Hepatocyte (in vitro differentiated cells): ENCODE measurements around the gene OR5K1. TPM values are rescaled to one million over a fixed set of nuclear protein-coding genes. Genes with fewer than 3 reads are reported as not detected.

Experiments used
- DNase-seq: peaks from one replicate; pipeline ENCODE4 v3.0.0-alpha.2; 2016; ENCODE audit warnings: low spot score
- H2AFZ ChIP-seq: fragments of 200-600 bp; sonication (generic); 2 replicates; pipeline ENCODE4 v1.6.0; 2016; ENCODE audit warnings: antibody characterized with exemption, mild to moderate bottlenecking
- H3K27ac ChIP-seq: fragments of 200-600 bp; sonication (generic); 2 replicates; pipeline ENCODE4 v1.5.1; 2016; ENCODE audit warnings: mild to moderate bottlenecking
- H3K27me3 ChIP-seq: fragments of 200-600 bp; sonication (generic); 2 replicates; pipeline ENCODE4 v1.6.1; 2016
- H3K36me3 ChIP-seq: fragments of 200-600 bp; sonication (generic); replicated peaks from 2 replicates; pipeline ENCODE4 v1.5.1; 2016; ENCODE audit warnings: low read depth; ENCODE audit not compliant: insufficient read depth
- H3K4me1 ChIP-seq: fragments of 200-600 bp; sonication (generic); 2 replicates; pipeline ENCODE4 v1.5.1; 2016; ENCODE audit warnings: mild to moderate bottlenecking, moderate library complexity; ENCODE audit not compliant: insufficient read depth
- H3K4me2 ChIP-seq: fragments of 200-600 bp; sonication (generic); 2 replicates; pipeline ENCODE4 v1.6.0; 2016
- H3K4me3 ChIP-seq: fragments of 200-600 bp; sonication (generic); 2 replicates; pipeline ENCODE4 v1.5.1; 2016; ENCODE audit warnings: mild to moderate bottlenecking
- H3K79me2 ChIP-seq: fragments of 200-600 bp; sonication (generic); 2 replicates; pipeline ENCODE4 v1.6.0; 2017; ENCODE audit warnings: mild to moderate bottlenecking
- H3K9me2 ChIP-seq: fragments of 200-600 bp; sonication (generic); replicated peaks from 2 replicates; pipeline ENCODE4 v1.6.0; 2017; ENCODE audit warnings: mild to moderate bottlenecking; ENCODE audit not compliant: insufficient read depth
- H3K9me3 ChIP-seq: fragments of 200-600 bp; sonication (generic); 2 replicates; pipeline ENCODE4 v1.5.1; 2016; ENCODE audit warnings: low read depth, mild to moderate bottlenecking
- H4K20me1 ChIP-seq: fragments of 200-600 bp; sonication (generic); 2 replicates; pipeline ENCODE4 v1.6.0; 2016; ENCODE audit warnings: mild to moderate bottlenecking; ENCODE audit not compliant: insufficient read depth, poor library complexity, severe bottlenecking
- CTCF ChIP-seq: fragments of 200-600 bp; sonication (generic); IDR thresholded peaks from 2 replicates; pipeline ENCODE4 v1.5.1; 2016; ENCODE audit warnings: antibody characterized with exemption, mild to moderate bottlenecking; ENCODE audit not compliant: poor library complexity
- EZH2 ChIP-seq: fragments of 200-600 bp; sonication (generic); IDR thresholded peaks from 2 replicates; pipeline ENCODE4 v1.6.1; 2016; ENCODE audit warnings: antibody characterized with exemption, mild to moderate bottlenecking, borderline replicate concordance
- EZH2phosphoT487 ChIP-seq: fragments of 200-600 bp; sonication (generic); IDR thresholded peaks from one replicate; pipeline ENCODE4 v1.6.1; 2018; ENCODE audit warnings: antibody characterized with exemption, mild to moderate bottlenecking, low read depth, moderate library complexity; ENCODE audit not compliant: unreplicated experiment, severe bottlenecking
- WGBS: methylation state at CpG from one replicate; pipeline ENCODE4 v1.1.6; 2016; ENCODE audit warnings: low lambda C conversion rate; ENCODE audit errors: missing lambda C conversion rate; 5-methylcytosine and 5-hydroxymethylcytosine counted together
- polyA plus RNA-seq: library from polyadenylated mRNA; unstranded; fragments of >200 nt; fragmentation: Nextera tagmentation; extraction: Ambion mirVana; gene quantifications from 2 replicates; pipeline ENCODE4 v1.2.1, GENCODE V29; 2016
- total RNA-seq: library from RNA; depleted of rRNA; stranded (reverse); fragments of >200 nt; gene quantifications from 2 replicates; pipeline ENCODE4 v1.2.3, GENCODE V29; 2014

OR5K1 gene
- total and polyA plus RNA-seq, 2 experiments from 2014 or later, result not detected

GRCh38 chr3:98482717-98483482, 19.9 kb downstream of the OR5K1 start:
- WGBS, result 64% methylated on average over 3 of the region's 3 CpGs
- H3K27ac ChIP-seq, result no peak overlapping the region
- no peaks in the 10 kb centered on the region for H3K4me1 ChIP-seq

GRCh38 chr3:98483626-98484025, 20.6 kb downstream of the OR5K1 start:
- Histone ChIP-seq H3K36me3 (no peaks in the 10 kb centered on the region), H3K27ac (no peak overlapping the region), H3K79me2 (no peaks in the 10 kb centered on the region), H3K9me3 (no peaks in the 10 kb centered on the region), H3K4me3 (no peak overlapping the region), H2AFZ (no peak overlapping the region), H3K9me2 (no peaks in the 10 kb centered on the region), H3K4me2 (no peak overlapping the region), H4K20me1 (no peaks in the 10 kb centered on the region), H3K4me1 (no peaks in the 10 kb centered on the region), H3K27me3 (no peaks in the 10 kb centered on the region)
- TF ChIP-seq EZH2 (no peak), CTCF (no peak), EZH2phosphoT487 (no peak)
- no peak for DNase-seq
- WGBS, result 84% methylated on average over 3 of the region's 3 CpGs

More at GRCh38 chr3:98482717-98483482, 19.9 kb downstream of the OR5K1 start:
- no peak for DNase-seq
- Histone ChIP-seq H3K9me3 (no peaks in the 10 kb centered on the region), H4K20me1 (no peaks in the 10 kb centered on the region), H3K9me2 (no peaks in the 10 kb centered on the region), H3K27me3 (no peaks in the 10 kb centered on the region), H3K79me2 (no peaks in the 10 kb centered on the region), H2AFZ (no peak overlapping the region), H3K36me3 (no peaks in the 10 kb centered on the region), H3K4me2 (no peak overlapping the region), H3K4me3 (no peak overlapping the region)
- TF ChIP-seq EZH2phosphoT487 (no peak), CTCF (no peak), EZH2 (no peak)

GRCh38 chr3:98497381-98497780, 34.4 kb downstream of the OR5K1 start, which contains the start of gene OR5K2:
Gene OR5K2, plus strand, starts transcription at chr3:98497681. Its CDS starts 0 bp downstream, at chr3:98497681.
- Histone ChIP-seq H3K79me2 (no peaks in the 10 kb centered on the region), H2AFZ (no peak within 1 kb of the TSS), H3K9me2 (no peaks in the 10 kb centered on the region), H3K4me3 (no peak within 1 kb of the TSS), H3K4me2 (no peak within 1 kb of the TSS), H3K27me3 (no peaks in the 10 kb centered on the region), H3K4me1 (no peaks in the 10 kb centered on the region), H3K27ac (no peak within 1 kb of the TSS), H3K36me3 (no peaks in the 10 kb centered on the region), H4K20me1 (no peaks in the 10 kb centered on the region), H3K9me3 (no peaks in the 10 kb centered on the region)
- no peak for DNase-seq
- WGBS, result 71% methylated on average over 2 of the region's 2 CpGs
- no peak for TF ChIP-seq EZH2
- TF ChIP-seq EZH2phosphoT487, result no peak
- no peak for TF ChIP-seq CTCF
